NB4 (cell line): Measurements from ENCODE around the gene PPA1.

ENCODE experiments used
- POLR2A ChIP-seq: IDR thresholded peaks from 2 replicates; pipeline ENCODE4 v1.6.1; 2011; ENCODE audit warnings: mild to moderate bottlenecking; ENCODE audit not compliant: insufficient read length; ENCODE audit errors: extremely low read depth
- TF ChIP-seq, protein P1 (sequence below): IDR thresholded peaks from one replicate; pipeline ENCODE4 v1.5.1; 2012; ENCODE audit warnings: low read depth, low read length

DNA sequence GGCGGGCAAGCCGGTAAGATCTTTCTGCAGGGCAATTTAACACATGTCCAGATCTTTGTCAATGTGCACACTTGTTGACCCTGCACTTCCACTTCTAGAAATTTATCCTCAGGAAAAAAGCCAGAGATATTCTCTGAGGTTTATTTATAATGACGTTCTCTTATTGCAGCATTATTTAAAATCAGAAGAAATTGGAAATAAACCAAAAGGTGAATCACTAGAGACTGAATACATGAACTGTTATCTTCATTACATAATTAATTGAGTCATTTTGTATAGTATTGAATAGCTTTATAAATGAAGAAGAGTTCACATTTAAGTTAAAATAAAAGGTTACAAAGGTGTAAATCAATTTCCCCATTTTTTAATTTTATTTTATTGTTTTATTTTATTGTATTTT lies 46.7 kb downstream of the PPA1 start:
- TF ChIP-seq, protein P1, sequence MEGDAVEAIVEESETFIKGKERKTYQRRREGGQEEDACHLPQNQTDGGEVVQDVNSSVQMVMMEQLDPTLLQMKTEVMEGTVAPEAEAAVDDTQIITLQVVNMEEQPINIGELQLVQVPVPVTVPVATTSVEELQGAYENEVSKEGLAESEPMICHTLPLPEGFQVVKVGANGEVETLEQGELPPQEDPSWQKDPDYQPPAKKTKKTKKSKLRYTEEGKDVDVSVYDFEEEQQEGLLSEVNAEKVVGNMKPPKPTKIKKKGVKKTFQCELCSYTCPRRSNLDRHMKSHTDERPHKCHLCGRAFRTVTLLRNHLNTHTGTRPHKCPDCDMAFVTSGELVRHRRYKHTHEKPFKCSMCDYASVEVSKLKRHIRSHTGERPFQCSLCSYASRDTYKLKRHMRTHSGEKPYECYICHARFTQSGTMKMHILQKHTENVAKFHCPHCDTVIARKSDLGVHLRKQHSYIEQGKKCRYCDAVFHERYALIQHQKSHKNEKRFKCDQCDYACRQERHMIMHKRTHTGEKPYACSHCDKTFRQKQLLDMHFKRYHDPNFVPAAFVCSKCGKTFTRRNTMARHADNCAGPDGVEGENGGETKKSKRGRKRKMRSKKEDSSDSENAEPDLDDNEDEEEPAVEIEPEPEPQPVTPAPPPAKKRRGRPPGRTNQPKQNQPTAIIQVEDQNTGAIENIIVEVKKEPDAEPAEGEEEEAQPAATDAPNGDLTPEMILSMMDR = no peak
- TF ChIP-seq POLR2A = no peak
